Heart left ventricle (tissue), 16 donors: ENCODE results near the gene MAML1. TPM values are rescaled to one million over a fixed set of nuclear protein-coding genes. Genes with fewer than 3 reads are reported as not detected.

Source experiments
- ATAC-seq, 4 donors: fragments of 200-7000 bp; cut with Tn5 transposase; one replicate each; pipeline ENCODE4 v1.9.1; 2020 to 2022; ENCODE audit warnings: moderate library complexity in 4 of 4, mild to moderate bottlenecking in 3 of 4, moderate number of reproducible peaks in 1 of 4
- DNase-seq, 5 donors: peaks; one replicate each; pipeline ENCODE4 v3.0.0-alpha.2; 2020
- H3K27ac ChIP-seq, 12 donors: fragments of 200-600 bp; sonication (generic) in 4 of 12; one replicate each; pipeline versions ENCODE4 v1.5.0 to v1.8.0; 2016 to 2022; ENCODE audit warnings: mild to moderate bottlenecking in 2 of 12
- H3K27me3 ChIP-seq, 9 donors: fragments of 200-600 bp; sonication (generic) in 2 of 9; one replicate each; pipeline versions ENCODE4 v1.5.1 to v1.8.0; 2016 to 2022; ENCODE audit warnings: mild to moderate bottlenecking in 3 of 9
- H3K36me3 ChIP-seq, 9 donors: fragments of 200-600 bp; sonication (generic) in 2 of 9; one replicate each; pipeline versions ENCODE4 v1.5.0 to v1.8.0; 2018 to 2022; ENCODE audit warnings: mild to moderate bottlenecking in 2 of 9
- H3K4me1 ChIP-seq, 12 donors: fragments of 200-600 bp; sonication (generic) in 4 of 12; one replicate each; pipeline versions ENCODE4 v1.5.0 to v1.8.0; 2016 to 2022; ENCODE audit warnings: mild to moderate bottlenecking in 3 of 12
- H3K4me3 ChIP-seq, 12 donors: fragments of 200-600 bp; sonication (generic) in 4 of 12; one replicate each; pipeline versions ENCODE4 v1.5.0 to v1.8.0; 2017 to 2022; ENCODE audit warnings: mild to moderate bottlenecking in 9 of 12, moderate library complexity in 4 of 12
- H3K9me3 ChIP-seq, 12 donors: fragments of 200-600 bp; sonication (generic) in 4 of 12; one replicate each; pipeline versions ENCODE4 v1.5.0 to v1.8.0; 2016 to 2022; ENCODE audit warnings: mild to moderate bottlenecking in 1 of 12
- POLR2A ChIP-seq, 2 donors: fragments of 450-650 bp; IDR thresholded peaks; one replicate each; pipeline ENCODE4 v1.6.1; 2017; ENCODE audit warnings: antibody characterized with exemption in 2 of 2, mild to moderate bottlenecking in 2 of 2, moderate library complexity in 2 of 2
- WGBS, 4 donors: extraction: QIAGEN DNeasy Blood & Tissue Kit in 2 of 4; methylation state at CpG; one replicate each; pipeline versions ENCODE4 v1.1.5 to v1.1.7; 2013 to 2018; 5-methylcytosine and 5-hydroxymethylcytosine counted together
- intact Hi-C, 10 donors: fragments of 100-400 bp; cut with DNase I; formaldehyde crosslinking; loops; one replicate each; pipeline versions ENCODE4 v1.11.1 to v1.14.2; 2022
- polyA plus RNA-seq, 2 donors: library from polyadenylated mRNA; stranded (reverse); fragments of 200-250 nt; gene quantifications; one replicate each; pipeline ENCODE4 v1.2.3, GENCODE V29; 2013
- total RNA-seq, 9 donors: library from RNA; depleted of rRNA in 2 of 9; stranded (reverse); fragments of >200 nt in 2 of 9; fragmentation: NEBNext Ultra II Directional in 3 of 9; extraction: Animal tissue kit (Norgen Biotek cat#: 25700) in 3 of 9; gene quantifications; one replicate each; pipeline versions ENCODE4 v1.1.0 to v1.2.4, GENCODE V29; 2016 to 2023
- TF ChIP-seq, protein P1 (sequence below), 12 donors: fragments of 200-600 bp; sonication (generic) in 4 of 12; IDR thresholded peaks; one replicate each; pipeline versions ENCODE4 v1.5.0 to v1.8.0; 2018 to 2022; ENCODE audit warnings: antibody characterized with exemption in 12 of 12, mild to moderate bottlenecking in 5 of 12
- donor health status: ischemic (EF 13 %, LVEDD 7.1; RV severe dilation, severe dysfunction).
- donor health status: healthy with polysubstance abuse.
- donor health status: DM: no; HTN: yes; CAD: no.
- donor health status: DM: no; HTN: no; CAD: no.
- donor health status: ischemic (EF 25% LVEDD 6.9; RV normal size, moderate dysfunction).
- donor health status: ischemic (EF 25% LVEDD 5.7; RV mildly dilated, moderate dysfunction).
- donor health status: healthy.
- donor health status: DM: yes; HTN: yes; CAD: no.
- donor health status: ischemic (EF 35%, LVEDD 5.7; RV mildly dilated, moderate dysfunction).
- donor health status: nonischemic (EF 11% LVEDD 7.7; RV severe dilation, severe dysfunction).
- donor health status: DM: yes; HTN: yes; CAD: no.
- donor health status: PGD.
- donor health status: ischemic (EF 29% LVEDD 5.4; RV normal size, mild dysfunction).
- donor health status: nonischemic (EF 23%, LVEDD 6.1; RV moderate dilation, normal function).

MAML1 gene
- total and polyA plus RNA-seq, 11 donors = 6.9 to 18.0 (median 11.8) TPM

DNA sequence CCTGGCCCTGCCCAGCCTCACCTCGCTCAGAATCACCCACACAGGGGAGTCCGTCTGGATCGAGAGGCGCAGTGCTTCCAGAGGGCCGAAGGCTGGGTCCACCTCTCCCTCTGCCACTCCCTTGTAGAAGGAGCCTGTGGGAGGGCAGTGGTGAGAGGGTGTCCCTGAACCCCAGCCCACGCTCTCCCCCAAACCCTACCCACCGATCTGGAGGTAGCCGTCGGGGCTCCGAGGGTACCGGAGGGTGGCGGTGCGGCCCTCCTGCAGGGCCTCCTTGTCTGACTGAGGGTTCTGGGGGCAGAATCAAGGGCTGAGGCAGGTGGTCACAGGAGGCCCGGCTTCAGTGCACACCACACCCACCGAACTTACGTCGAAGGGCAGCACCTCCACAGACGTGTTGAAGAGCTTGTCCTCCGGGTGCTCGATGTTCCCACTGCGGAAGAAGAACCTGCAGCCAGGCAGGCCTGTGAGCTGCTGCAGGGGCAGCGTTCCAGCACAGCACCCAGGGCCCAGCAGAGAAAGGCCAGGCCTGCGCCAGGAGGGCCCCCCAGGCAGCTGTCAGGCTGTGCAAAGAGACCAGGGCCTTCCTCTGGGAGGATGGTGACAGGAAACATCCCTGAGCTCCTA lies 65.6 kb downstream of the MAML1 start:
- DNase-seq = peak in 2 of 5 donors; percentile 18 to 54
- Histone ChIP-seq H3K4me1 (peaks cover 5 to 55% (median 48%) of the 10 kb centered on the region in 12 donors), H3K36me3 (peaks cover 7 to 56% (median 42%) of the 10 kb centered on the region in 9 donors), H3K27me3 (no peaks in the 10 kb centered on the region), H3K9me3 (no peaks in the 10 kb centered on the region), H3K27ac (no peak overlapping the region), H3K4me3 (no peak overlapping the region)
- intact Hi-C loops = loop anchor here in 3 of 10 donors (5.0 kb wide), 1 partner anchor 36 kb away; no protein-coding TSS in a partner anchor
- TF ChIP-seq, protein P1, sequence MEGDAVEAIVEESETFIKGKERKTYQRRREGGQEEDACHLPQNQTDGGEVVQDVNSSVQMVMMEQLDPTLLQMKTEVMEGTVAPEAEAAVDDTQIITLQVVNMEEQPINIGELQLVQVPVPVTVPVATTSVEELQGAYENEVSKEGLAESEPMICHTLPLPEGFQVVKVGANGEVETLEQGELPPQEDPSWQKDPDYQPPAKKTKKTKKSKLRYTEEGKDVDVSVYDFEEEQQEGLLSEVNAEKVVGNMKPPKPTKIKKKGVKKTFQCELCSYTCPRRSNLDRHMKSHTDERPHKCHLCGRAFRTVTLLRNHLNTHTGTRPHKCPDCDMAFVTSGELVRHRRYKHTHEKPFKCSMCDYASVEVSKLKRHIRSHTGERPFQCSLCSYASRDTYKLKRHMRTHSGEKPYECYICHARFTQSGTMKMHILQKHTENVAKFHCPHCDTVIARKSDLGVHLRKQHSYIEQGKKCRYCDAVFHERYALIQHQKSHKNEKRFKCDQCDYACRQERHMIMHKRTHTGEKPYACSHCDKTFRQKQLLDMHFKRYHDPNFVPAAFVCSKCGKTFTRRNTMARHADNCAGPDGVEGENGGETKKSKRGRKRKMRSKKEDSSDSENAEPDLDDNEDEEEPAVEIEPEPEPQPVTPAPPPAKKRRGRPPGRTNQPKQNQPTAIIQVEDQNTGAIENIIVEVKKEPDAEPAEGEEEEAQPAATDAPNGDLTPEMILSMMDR (IDR thresholded peaks at IDR 0.05) = no peak
- no peak for TF ChIP-seq POLR2A (IDR thresholded peaks at IDR 0.05)
- 96 to 97% (median 96%) methylated on average over 16 to 23 of the region's 23 CpGs for WGBS, 4 donors
- no peak for ATAC-seq

DNA sequence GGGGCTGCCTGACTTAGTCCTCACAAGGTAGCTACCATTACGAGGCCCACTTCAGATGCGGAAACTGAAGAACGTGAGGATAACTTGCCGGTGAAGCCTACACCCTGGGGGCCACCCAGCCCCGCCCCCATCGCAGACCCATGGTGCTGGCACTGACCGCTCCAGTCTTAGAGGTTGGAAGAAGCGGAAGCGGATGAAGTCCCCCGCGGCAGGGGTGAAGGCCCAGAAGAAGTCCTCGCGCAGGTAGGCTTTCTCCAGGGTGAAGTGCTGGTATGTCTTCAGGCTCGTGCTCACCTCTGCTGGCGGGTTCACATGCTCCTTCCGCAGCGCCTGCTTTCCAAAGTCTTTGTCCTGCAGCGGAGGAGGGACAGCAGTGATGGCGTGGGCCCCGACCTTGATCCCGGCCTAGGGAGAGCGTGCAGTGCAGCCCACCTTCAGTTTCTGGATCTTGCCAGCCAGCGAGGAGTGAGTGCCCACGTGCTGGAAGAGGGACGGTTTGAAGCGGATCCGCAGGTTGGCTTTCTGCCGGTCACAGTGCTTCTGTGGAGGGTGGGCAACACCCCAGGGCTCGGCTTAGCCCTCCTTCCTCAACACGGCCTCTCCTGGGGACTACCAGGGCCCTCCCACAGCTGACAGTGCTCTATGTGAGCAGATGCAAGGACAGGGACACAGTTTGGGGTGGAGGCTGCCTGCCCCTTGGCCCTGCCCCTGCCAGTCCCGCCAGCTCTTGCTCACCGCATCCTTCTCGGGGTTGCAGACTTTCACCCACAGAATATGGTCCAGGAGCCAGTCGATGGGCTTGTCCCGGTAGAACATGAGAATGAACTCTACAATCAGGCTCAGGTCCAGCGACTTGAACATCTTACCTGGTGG lies 66.4 kb downstream of the MAML1 start:
- Histone ChIP-seq H3K4me3 (no peak overlapping the region), H3K4me1 (peaks cover 5 to 55% (median 47%) of the 10 kb centered on the region in 12 donors), H3K36me3 (peaks cover 7 to 56% (median 42%) of the 10 kb centered on the region in 9 donors), H3K9me3 (no peaks in the 10 kb centered on the region), H3K27ac (no peak overlapping the region), H3K27me3 (no peaks in the 10 kb centered on the region)
- TF ChIP-seq, protein P1 (IDR thresholded peaks at IDR 0.05) = no peak
- TF ChIP-seq POLR2A (IDR thresholded peaks at IDR 0.05) = no peak
- peak in 3 of 5 donors; percentile 22 to 54 (median 22) for DNase-seq
- no peak for ATAC-seq
- intact Hi-C loops = loop anchor here in 3 of 10 donors (5.0 kb wide), 1 partner anchor 37 kb away; no protein-coding TSS in a partner anchor
- 95 to 96% (median 95%) methylated on average over 23 to 36 of the region's 36 CpGs for WGBS, 4 donors

DNA sequence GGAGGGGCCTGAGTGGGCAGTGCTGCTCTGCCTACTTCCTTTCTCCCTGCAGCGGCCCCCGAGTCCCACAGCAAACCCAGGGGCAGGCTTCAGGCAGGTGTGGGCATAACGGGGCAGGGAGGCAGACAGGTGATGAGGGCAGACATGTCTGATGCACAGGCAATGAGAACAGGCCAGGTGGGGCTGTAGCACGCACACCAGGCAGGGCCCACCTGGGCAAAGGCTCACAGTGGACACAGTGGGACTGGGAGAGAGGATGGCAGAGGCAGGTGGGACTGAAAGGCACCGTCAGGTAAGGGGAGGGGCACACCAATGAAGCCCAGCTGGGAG lies 67.0 kb downstream of the MAML1 start:
- no peaks in the 10 kb centered on the region for H3K9me3 ChIP-seq
- TF ChIP-seq, protein P1 (IDR thresholded peaks at IDR 0.05) = no peak
- no peak for TF ChIP-seq POLR2A (IDR thresholded peaks at IDR 0.05)
- H3K4me1 ChIP-seq = peaks cover 5 to 55% (median 47%) of the 10 kb centered on the region in 12 donors
- peaks cover 7 to 56% (median 42%) of the 10 kb centered on the region in 9 donors for H3K36me3 ChIP-seq
- H3K4me3 ChIP-seq = no peak overlapping the region
- intact Hi-C loops = loop anchor here in 3 of 10 donors (5.0 kb wide), 1 partner anchor 37 kb away; no protein-coding TSS in a partner anchor
- H3K27ac ChIP-seq = no peak overlapping the region
- 89 to 97% (median 92%) methylated on average over 5 of the region's 5 CpGs for WGBS, 4 donors
- no peaks in the 10 kb centered on the region for H3K27me3 ChIP-seq
- ATAC-seq (no peak), DNase-seq (peak in 1 of 5 donors; percentile 10)
